Upper lobe of left lung (tissue), 4 donors: Measurements from ENCODE around the gene DCAF6.

ENCODE experiments used
- CTCF ChIP-seq, 6 experiments: fragments of 450-650 bp in 4 of 6; fragments of 200-600 bp in 2 of 6; sonication (generic) in 2 of 6; IDR thresholded peaks; one replicate each; pipeline ENCODE4 v1.5.1; 2016 to 2019; ENCODE audit warnings: antibody characterized with exemption in 6 of 6
- POLR2AphosphoS5 ChIP-seq, 2 donors: sonication (generic); formaldehyde crosslinking; IDR thresholded peaks; one replicate each; pipeline ENCODE4 v1.5.1; 2017; ENCODE audit warnings: antibody characterized with exemption in 2 of 2

- no peak for TF ChIP-seq POLR2AphosphoS5 (IDR thresholded peaks at IDR 0.05)
- TF ChIP-seq CTCF (IDR thresholded peaks at IDR 0.05), result no peak
These were observed 174.5 kb downstream of the DCAF6 start for GRCh38 chr1:168110896-168111545.
